CD4-positive, alpha-beta T cell (primary cell): Measurements from ENCODE around the gene OCRL. TPM values are rescaled to one million over a fixed set of nuclear protein-coding genes. Genes with fewer than 3 reads are reported as not detected.

ENCODE experiments used
- ATAC-seq: fragments of 200-7000 bp; cut with Tn5 transposase; one replicate; pipeline ENCODE4 v1.10.0; 2022; ENCODE audit warnings: mild to moderate bottlenecking; ENCODE audit not compliant: poor library complexity
- CTCF ChIA-PET: fragments of 350-600 bp; sonication (Branson Sonifier 250); formaldehyde crosslinking; loops from one replicate; lab custom pipeline; 2021; ENCODE audit warnings: antibody characterized with exemption, inconsistent platforms; lab: Charles Lee
- POLR2A ChIA-PET: fragments of 350-600 bp; sonication (Branson Sonifier 250); formaldehyde crosslinking; loops from one replicate; lab custom pipeline; 2021; ENCODE audit warnings: antibody characterized with exemption, inconsistent platforms; lab: Charles Lee
- DNase-seq, 14 experiments: peaks; one replicate each; pipeline ENCODE4 v3.0.0-alpha.2; 2013 to 2020; ENCODE audit warnings: mixed read lengths in 2 of 14
- H3K27ac ChIP-seq, 2 donors: one replicate each; pipeline versions ENCODE4 v1.5.1 to v1.7.0; 2013; ENCODE audit warnings: low read length in 2 of 2, low read depth in 1 of 2, mild to moderate bottlenecking in 1 of 2
- H3K27me3 ChIP-seq, 2 experiments: 1 replicate in 1 of 2; 2 replicates in 1 of 2; pipeline versions ENCODE4 v1.6.1 to v1.7.0; 2013; ENCODE audit warnings: low read length in 2 of 2, control low read depth in 1 of 2, mild to moderate bottlenecking in 1 of 2, moderate library complexity in 1 of 2; ENCODE audit not compliant: insufficient read depth in 2 of 2, control insufficient read depth in 1 of 2
- H3K36me3 ChIP-seq: one replicate; pipeline ENCODE4 v1.6.1; 2013; ENCODE audit warnings: low read length, control low read depth; ENCODE audit not compliant: insufficient read depth
- H3K4me1 ChIP-seq: one replicate; pipeline ENCODE4 v1.6.1; 2013; ENCODE audit warnings: low read length, control low read depth; ENCODE audit not compliant: insufficient read depth
- H3K4me3 ChIP-seq: one replicate; pipeline ENCODE4 v1.5.1; 2013; ENCODE audit warnings: mild to moderate bottlenecking, low read length, moderate library complexity
- H3K9me3 ChIP-seq, 2 experiments: 1 replicate in 1 of 2; 2 replicates in 1 of 2; pipeline versions ENCODE4 v1.6.1 to v1.7.0; 2013; ENCODE audit warnings: low read length in 2 of 2, mild to moderate bottlenecking in 2 of 2, control low read depth in 1 of 2, moderate library complexity in 1 of 2; ENCODE audit not compliant: control insufficient read depth in 1 of 2, insufficient read depth in 1 of 2
- H3K27ac Mint-ChIP-seq: one replicate; pipeline ENCODE4 v1.8.0; 2020; ENCODE audit warnings: mixed read lengths
- H3K27me3 Mint-ChIP-seq: one replicate; pipeline ENCODE4 v1.8.0; 2021; ENCODE audit warnings: mixed read lengths
- H3K36me3 Mint-ChIP-seq: one replicate; pipeline ENCODE4 v1.8.0; 2021; ENCODE audit warnings: low read depth, mixed read lengths
- H3K4me1 Mint-ChIP-seq: one replicate; pipeline ENCODE4 v1.8.0; 2021; ENCODE audit warnings: low read depth, mixed read lengths
- H3K4me3 Mint-ChIP-seq: one replicate; pipeline ENCODE4 v1.8.0; 2020; ENCODE audit warnings: mild to moderate bottlenecking, mixed read lengths
- H3K9me3 Mint-ChIP-seq: one replicate; pipeline ENCODE4 v1.8.0; 2020; ENCODE audit warnings: mixed read lengths
- CTCF ChIP-seq: fragments of 200-600 bp; IDR thresholded peaks from one replicate; pipeline ENCODE4 v1.8.0; 2022; ENCODE audit warnings: antibody characterized with exemption, mild to moderate bottlenecking
- intact Hi-C, 2 experiments: fragments of 100-400 bp; cut with DNase I in 1 of 2; cut with micrococcal nuclease in 1 of 2; formaldehyde crosslinking; loops; one replicate each; pipeline versions ENCODE4 v1.15.1 to v1.9.0; 2023 to 2025; cut with DNase I, micrococcal nuclease
- total RNA-seq, 174 experiments: library from RNA in 2 of 174; stranded (reverse) in 2 of 174; gene quantifications; one replicate each; pipeline ENCODE4 v1.2.3 and lab custom pipeline; 2021 to 2026

OCRL gene
- total RNA-seq, 2 experiments from 2014 or later, result 4.0 to 4.1 TPM

- Mint-ChIP-seq H3K27me3 (no peaks in the 10 kb centered on the region), H3K36me3 (no peaks in the 10 kb centered on the region), H3K27ac (no peak overlapping the region), H3K4me1 (peaks cover 6% of the 10 kb centered on the region), H3K9me3 (no peaks in the 10 kb centered on the region), H3K4me3 (no peak overlapping the region)
- Histone ChIP-seq H3K4me1 (peaks cover 7% of the 10 kb centered on the region), H3K9me3 (peaks cover 0 to 7% of the 10 kb centered on the region in 2 experiments), H3K27me3 (no peaks in the 10 kb centered on the region), H3K27ac (no peak overlapping the region), H3K4me3 (no peak overlapping the region), H3K36me3 (no peaks in the 10 kb centered on the region)
- TF ChIP-seq CTCF, result no peak
- intact Hi-C loops, result loop anchor here in 1 of 2 experiments (5.0 kb wide), 2 partner anchors 88 to 243 kb away; no protein-coding TSS in a partner anchor
- CTCF ChIA-PET, result no interaction called here
- no peak for ATAC-seq
- DNase-seq, result no peak
- POLR2A ChIA-PET, result no interaction called here
Observed at GRCh38 chrX:129638917-129639316, 98.9 kb downstream of the OCRL start.

- no peaks in the 10 kb centered on the region for H3K27me3 Mint-ChIP-seq
- no peak overlapping the region for H3K4me3 ChIP-seq
- TF ChIP-seq CTCF, result no peak
- H3K9me3 Mint-ChIP-seq, result no peaks in the 10 kb centered on the region
- ChIA-PET CTCF (no interaction called here), POLR2A (no interaction called here)
- no peaks in the 10 kb centered on the region for H3K27me3 ChIP-seq
- no peak overlapping the region for H3K27ac ChIP-seq
- H3K9me3 ChIP-seq, result peaks cover 0 to 7% of the 10 kb centered on the region in 2 experiments
- ATAC-seq, result no peak
- peaks cover 7% of the 10 kb centered on the region for H3K4me1 ChIP-seq
- intact Hi-C loops, result no loop called here
- no peaks in the 10 kb centered on the region for H3K36me3 ChIP-seq
- H3K4me3 Mint-ChIP-seq, result no peak overlapping the region
- no peak for DNase-seq
- H3K27ac Mint-ChIP-seq, result no peak overlapping the region
- H3K4me1 Mint-ChIP-seq, result peaks cover 6% of the 10 kb centered on the region
- H3K36me3 Mint-ChIP-seq, result no peaks in the 10 kb centered on the region
Observed at GRCh38 chrX:129640737-129641136, 100.7 kb downstream of the OCRL start.

GRCh38 chrX:129641469-129641868, 101.4 kb downstream of the OCRL start:
- intact Hi-C loops, result no loop called here
- H3K27ac ChIP-seq, result no peak overlapping the region
- peaks cover 0 to 7% of the 10 kb centered on the region in 2 experiments for H3K9me3 ChIP-seq
- no peaks in the 10 kb centered on the region for H3K9me3 Mint-ChIP-seq
- H3K36me3 ChIP-seq, result no peaks in the 10 kb centered on the region
- H3K27me3 ChIP-seq, result peaks cover 0 to 1% of the 10 kb centered on the region in 2 experiments
- POLR2A ChIA-PET, result no interaction called here
- ATAC-seq (no peak), DNase-seq (no peak)
- no peak overlapping the region for H3K27ac Mint-ChIP-seq
- no peaks in the 10 kb centered on the region for H3K36me3 Mint-ChIP-seq
- no peak overlapping the region for H3K4me3 ChIP-seq
- peaks cover 7% of the 10 kb centered on the region for H3K4me1 ChIP-seq
- CTCF ChIA-PET, result no interaction called here
- H3K27me3 Mint-ChIP-seq, result no peaks in the 10 kb centered on the region
- H3K4me1 Mint-ChIP-seq, result peaks cover 6% of the 10 kb centered on the region
- H3K4me3 Mint-ChIP-seq, result no peak overlapping the region
- TF ChIP-seq CTCF, result no peak
